NCI-H510A (cell line): ENCODE data around the gene CYREN.
"Not testable (repeated sequence)": the region's sequence is repeated elsewhere in the genome, so short reads cannot be mapped to it uniquely, and the experiment has no call there.

Experiments used
- DNase-seq: peaks from one replicate; lab custom pipeline; 2025; lab: John Stamatoyannopoulos, UW

Gene CYREN

GRCh38 chr7:135177028-135177696, 6.7 kb upstream of the CYREN start:
- DNase-seq = no peak

- no peak for DNase-seq
Measured at GRCh38 chr7:135175931-135176330, 5.4 kb upstream of the CYREN start.

DNA sequence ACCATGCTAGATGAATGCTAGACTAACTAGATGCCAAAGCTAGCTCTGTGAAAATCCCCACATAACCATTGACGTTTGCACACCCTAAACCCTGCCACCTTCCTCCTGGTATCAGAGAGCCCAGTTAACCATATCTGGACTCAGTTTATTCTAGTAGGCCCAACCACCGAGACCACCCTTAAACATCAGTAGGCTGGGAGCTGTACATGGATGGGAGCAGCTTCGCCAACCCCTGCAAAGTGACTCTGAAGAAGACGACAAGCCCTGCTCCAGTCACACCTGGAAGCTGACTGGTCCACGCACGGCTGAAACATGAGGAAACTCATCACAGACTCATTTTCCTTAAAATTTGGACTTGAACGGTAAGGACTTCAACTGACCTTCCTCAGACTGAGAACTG, 4.4 kb upstream of the CYREN start:
- DNase-seq = no peak

DNA sequence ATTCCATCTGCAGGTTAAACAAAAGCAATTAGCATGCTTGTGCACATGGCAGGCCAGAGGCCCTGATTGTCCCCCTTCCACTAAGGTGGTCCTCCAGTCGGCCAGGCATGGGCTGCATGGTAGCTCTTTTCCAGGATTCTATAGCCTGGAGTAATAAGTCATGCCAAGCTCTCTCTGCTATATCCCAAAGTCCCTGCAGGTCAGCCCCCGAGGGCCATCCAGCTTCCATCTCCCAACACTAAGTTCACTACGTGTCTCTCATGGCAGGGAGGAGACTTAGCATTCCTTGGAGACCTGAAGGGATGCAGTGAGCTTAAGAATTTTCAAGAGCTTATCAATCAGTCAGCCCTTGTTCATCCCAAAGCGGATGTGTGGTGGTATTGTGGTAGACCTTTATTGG, 3.4 kb upstream of the CYREN start:
- DNase-seq = not testable (repeated sequence)

DNA sequence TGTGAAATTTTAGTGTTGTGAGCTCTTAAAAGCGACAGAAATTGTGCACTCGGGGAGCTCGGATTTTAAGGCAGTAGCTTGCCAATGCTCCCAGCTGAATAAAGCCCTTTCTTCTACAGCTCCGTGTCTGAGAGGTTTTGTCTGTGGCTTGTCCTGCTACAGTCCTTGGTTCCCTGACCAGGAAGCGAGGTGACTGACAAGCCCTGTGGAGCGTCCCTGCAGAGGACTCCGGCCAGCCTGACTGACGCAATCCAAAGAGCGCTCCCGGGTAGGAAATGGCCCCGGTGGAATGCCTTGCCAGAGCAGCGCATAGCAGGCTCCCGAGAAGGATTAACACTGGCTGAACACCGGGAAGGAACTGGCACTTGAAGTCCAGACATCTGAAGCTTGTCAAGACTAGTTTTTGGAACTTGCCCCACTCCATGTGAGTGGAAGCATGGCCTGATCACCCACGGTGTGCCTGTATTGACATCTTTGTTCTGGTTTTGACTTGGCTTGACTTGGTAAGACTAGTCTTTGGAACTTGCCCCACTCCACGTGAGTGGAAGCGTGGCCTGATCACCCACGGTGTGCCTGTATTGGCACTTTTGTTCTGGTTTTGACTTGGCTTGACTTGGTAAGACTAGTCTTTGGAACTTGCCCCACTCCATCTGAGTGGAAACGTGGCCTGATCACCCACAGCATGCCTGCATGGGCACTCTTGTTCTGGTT, 1.2 kb upstream of the CYREN start:
- DNase-seq = not testable (repeated sequence)

DNA sequence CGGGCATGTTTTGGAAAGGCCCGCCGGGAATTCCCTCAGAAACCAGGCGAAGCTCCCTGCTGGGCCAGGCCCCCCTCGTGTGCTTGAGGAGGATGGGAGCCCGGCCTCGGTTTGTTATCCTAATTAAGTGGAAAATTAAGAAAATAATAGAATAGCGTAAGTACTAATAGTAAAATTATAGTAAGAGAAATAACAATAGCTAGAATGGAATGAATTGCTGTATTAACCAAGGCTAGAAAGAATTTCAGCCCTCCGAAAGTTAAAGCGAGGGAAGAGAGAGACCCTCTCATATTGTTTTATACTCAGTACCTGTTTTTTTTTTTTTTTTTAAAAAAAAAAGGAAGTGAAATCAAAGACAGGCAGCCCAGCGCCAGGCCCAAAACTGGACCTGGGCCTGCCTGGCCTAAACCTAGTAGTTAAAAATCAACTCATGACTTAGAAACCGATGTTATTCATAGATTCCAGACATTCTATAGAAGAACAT, 533 bp upstream of the CYREN start:
- DNase-seq = not testable (repeated sequence)

DNA sequence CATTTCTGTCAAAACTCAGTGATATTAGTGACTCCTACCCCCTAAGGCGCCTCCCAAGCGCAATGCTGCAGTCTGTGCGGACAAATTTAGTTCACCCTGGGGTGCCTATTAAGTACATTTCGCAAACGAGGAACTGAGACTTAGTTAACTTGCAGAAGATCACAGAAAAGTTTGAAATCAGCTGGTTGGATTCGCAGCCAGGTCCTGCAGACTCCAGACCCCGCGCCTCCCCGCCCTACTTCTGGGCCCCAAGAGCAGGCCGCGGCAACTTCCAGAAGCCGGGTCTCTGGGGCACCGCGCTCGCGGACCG, 588 bp downstream of the CYREN start:
- no peak for DNase-seq

GRCh38 chr7:135169141-135169963, 1.2 kb downstream of the CYREN start:
- DNase-seq = no peak

- DNase-seq = no peak
Measured at GRCh38 chr7:135168489-135169140, 1.9 kb downstream of the CYREN start.

- DNase-seq = no peak
Measured at GRCh38 chr7:135168001-135168400, 2.5 kb downstream of the CYREN start.

- DNase-seq = no peak
Measured at GRCh38 chr7:135167365-135167917, 3.1 kb downstream of the CYREN start.

- DNase-seq = no peak
Measured at GRCh38 chr7:135166338-135166990, 4.0 kb downstream of the CYREN start.

DNA sequence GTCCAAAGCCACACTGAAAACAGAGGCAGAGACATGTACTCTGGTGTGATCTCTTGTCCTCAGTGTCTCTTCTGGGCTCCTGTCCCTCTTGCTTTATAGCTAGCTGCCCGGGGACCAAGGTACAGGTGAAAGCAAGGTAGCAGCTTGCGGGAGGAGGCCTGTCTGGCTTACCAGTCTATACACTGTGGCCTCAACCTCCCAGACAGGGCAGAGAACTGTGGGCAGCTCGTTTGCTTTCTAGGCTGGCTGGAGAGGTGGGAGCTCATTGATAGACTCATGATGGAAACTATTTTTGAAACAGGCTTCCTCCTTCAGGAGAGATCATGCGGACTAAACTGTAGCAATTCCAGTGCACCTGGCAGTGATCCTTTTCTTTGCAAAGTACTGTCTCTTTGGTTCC, 4.6 kb downstream of the CYREN start:
- no peak for DNase-seq

DNA sequence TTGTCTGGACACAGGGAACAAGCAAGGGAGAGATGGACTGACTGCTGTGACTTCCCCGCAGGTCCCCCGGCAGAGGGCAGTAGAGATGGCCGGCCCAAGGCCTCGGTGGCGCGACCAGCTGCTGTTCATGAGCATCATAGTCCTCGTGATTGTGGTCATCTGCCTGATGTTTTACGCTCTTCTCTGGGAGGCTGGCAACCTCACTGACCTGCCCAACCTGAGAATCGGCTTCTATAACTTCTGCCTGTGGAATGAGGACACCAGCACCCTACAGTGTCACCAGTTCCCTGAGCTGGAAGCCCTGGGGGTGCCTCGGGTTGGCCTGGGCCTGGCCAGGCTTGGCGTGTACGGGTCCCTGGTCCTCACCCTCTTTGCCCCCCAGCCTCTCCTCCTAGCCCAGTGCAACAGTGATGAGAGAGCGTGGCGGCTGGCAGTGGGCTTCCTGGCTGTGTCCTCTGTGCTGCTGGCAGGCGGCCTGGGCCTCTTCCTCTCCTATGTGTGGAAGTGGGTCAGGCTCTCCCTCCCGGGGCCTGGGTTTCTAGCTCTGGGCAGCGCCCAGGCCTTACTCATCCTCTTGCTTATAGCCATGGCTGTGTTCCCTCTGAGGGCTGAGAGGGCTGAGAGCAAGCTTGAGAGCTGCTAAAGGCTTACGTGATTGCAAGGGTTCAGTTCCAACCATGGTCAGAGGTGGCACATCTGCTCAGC, 6.0 kb downstream of the CYREN start:
- DNase-seq = no peak

GRCh38 chr7:135162382-135163001, 8.0 kb downstream of the CYREN start:
- no peak for DNase-seq

GRCh38 chr7:135161669-135162068, 8.8 kb downstream of the CYREN start:
- no peak for DNase-seq

DNA sequence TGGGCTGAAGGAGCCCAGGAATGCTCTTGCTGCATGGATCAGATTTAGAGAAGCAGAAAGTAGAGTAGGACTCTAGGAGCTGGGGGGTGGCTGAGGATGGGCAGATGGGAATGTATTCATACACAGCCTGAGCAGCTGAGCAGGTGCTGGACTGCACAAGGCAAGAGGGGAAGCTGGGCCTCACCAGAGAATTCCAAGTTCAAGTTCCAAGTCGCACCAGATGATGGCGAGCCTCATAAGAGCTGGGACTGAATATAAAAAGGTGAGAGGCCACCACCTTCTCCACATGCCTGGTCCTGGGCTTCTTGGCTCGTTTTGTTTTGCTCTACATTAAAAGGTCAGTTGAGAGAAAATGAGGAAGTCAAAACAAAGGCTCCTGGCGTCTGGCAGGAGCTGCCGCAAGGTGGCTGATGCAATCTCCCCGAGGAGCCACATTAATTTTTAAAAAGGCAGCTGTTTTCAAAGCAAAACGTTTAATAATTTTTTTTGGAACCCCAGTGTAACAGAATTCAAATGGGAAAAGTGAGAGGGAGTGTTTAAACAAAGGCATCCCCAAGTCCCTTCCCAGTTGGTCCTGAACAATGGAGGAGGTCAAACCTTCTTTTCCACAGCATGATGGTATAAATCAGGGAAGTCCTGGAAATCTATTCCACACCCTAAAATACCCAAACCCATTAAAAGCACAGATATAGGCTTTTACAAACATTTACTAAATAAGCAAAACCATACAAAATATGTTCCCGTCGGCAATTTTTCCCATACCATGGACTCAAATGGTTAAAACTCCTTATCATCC, 9.5 kb downstream of the CYREN start:
- no peak for DNase-seq

GRCh38 chr7:135160098-135160857, 10.2 kb downstream of the CYREN start:
- no peak for DNase-seq
